Caki2 (cell line): ENCODE measurements around the gene PTBP1. TPM values are rescaled to one million over a fixed set of nuclear protein-coding genes. Genes with fewer than 3 reads are reported as not detected.

ENCODE experiments used
- DNase-seq: peaks from one replicate; pipeline ENCODE4 v3.0.0-alpha.2; 2015; ENCODE audit warnings: low read depth
- in situ Hi-C: cut with HindIII; loops from 2 replicates; pipeline ENCODE4 v1.10.0; 2016; ENCODE audit warnings: low sequenced_read_pairs, low pct_unique_long_range_greater_than_20kb, mixed read lengths
- total RNA-seq: library from RNA; depleted of rRNA; stranded (reverse); fragments of >200 nt; shearing (Covaris generic); gene quantifications from 2 replicates; pipeline ENCODE4 v1.2.3, GENCODE V29; 2014; ENCODE audit warnings: low replicate concordance

Gene PTBP1
- total RNA-seq, 1 experiment from 2014 or later = 182 TPM

- in situ Hi-C loops = no loop called here
- no peak for DNase-seq
Observed at GRCh38 chr19:805166-805551, 7.9 kb downstream of the PTBP1 start.

GRCh38 chr19:805600-806550 is 8.6 kb downstream of the PTBP1 start:
- DNase-seq = no peak
- in situ Hi-C loops = no loop called here

DNA sequence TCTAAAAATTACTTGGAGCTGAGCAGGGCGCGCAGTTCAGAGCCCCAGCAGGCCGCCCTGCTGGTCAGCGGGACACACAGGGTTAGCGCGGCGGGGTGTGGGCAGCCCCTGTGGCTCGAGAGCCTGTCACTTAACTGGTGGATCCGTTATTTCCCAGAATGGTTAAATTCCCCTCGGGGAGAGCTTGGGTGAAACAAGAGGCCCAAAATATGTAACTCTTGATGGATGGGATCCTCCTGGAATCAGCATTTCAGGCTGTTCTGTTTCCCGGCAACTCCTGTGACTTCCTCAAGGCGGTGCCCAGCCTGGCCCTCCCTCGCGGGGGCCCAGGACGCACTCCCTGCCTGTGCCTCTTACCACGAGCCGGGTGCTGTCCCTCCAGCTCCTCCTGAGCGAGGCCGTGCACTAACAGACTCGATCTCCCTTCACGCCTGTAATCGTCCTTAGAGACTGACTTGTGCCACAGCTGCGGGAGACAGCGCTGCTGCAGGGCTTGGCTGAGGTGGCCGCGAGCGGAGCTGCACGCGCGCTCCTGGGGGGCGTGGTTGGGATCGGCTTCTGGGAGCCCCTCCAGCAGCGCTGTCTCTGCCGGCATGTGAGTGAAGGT is 9.7 kb downstream of the PTBP1 start:
- in situ Hi-C loops = no loop called here
- DNase-seq = no peak

- in situ Hi-C loops = no loop called here
- DNase-seq = no peak
Observed at GRCh38 chr19:807627-808422, 10.6 kb downstream of the PTBP1 start.

DNA sequence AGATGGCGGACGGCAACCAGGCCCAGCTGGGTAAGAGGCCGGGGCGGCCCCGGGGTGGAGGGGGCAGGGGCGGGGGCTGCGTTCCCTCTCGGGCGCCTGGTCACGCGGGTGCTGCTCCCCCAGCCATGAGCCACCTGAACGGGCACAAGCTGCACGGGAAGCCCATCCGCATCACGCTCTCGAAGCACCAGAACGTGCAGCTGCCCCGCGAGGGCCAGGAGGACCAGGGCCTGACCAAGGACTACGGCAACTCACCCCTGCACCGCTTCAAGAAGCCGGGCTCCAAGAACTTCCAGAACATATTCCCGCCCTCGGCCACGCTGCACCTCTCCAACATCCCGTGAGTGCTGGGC is 11.1 kb downstream of the PTBP1 start:
- in situ Hi-C loops = no loop called here
- no peak for DNase-seq

- in situ Hi-C loops = no loop called here
- DNase-seq = no peak
Observed at GRCh38 chr19:810077-810855, 13.0 kb downstream of the PTBP1 start.

DNA sequence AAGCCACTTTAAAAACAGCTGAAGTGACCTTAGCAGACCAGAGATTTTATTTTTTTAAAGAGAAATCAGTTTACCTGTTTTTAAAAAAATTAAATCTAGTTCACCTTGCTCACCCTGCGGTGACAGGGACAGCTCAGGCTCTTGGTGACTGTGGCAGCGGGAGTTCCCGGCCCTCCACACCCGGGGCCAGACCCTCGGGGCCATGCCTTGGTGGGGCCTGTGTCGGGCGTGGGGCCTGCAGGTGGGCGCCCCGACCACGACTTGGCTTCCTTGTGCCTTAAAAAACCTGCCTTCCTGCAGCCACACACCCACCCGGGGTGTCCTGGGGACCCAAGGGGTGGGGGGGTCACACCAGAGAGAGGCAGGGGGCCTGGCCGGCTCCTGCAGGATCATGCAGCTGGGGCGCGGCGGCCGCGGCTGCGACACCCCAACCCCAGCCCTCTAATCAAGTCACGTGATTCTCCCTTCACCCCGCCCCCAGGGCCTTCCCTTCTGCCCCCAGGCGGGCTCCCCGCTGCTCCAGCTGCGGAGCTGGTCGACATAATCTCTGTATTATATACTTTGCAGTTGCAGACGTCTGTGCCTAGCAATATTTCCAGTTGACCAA is 13.7 kb downstream of the PTBP1 start:
- in situ Hi-C loops = no loop called here

DNA sequence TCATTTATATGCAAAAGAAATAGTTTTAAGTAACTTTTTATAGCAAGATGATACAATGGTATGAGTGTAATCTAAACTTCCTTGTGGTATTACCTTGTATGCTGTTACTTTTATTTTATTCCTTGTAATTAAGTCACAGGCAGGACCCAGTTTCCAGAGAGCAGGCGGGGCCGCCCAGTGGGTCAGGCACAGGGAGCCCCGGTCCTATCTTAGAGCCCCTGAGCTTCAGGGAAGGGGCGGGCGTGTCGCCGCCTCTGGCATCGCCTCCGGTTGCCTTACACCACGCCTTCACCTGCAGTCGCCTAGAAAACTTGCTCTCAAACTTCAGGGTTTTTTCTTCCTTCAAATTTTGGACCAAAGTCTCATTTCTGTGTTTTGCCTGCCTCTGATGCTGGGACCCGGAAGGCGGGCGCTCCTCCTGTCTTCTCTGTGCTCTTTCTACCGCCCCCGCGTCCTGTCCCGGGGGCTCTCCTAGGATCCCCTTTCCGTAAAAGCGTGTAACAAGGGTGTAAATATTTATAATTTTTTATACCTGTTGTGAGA is 14.3 kb downstream of the PTBP1 start:
- DNase-seq = no peak
- in situ Hi-C loops = no loop called here

More for the DNA sequence above, 13.7 kb downstream of the PTBP1 start:
- DNase-seq = no peak

GRCh38 chr19:812049-812746 is 14.9 kb downstream of the PTBP1 start:
- in situ Hi-C loops = no loop called here
- no peak for DNase-seq

DNA sequence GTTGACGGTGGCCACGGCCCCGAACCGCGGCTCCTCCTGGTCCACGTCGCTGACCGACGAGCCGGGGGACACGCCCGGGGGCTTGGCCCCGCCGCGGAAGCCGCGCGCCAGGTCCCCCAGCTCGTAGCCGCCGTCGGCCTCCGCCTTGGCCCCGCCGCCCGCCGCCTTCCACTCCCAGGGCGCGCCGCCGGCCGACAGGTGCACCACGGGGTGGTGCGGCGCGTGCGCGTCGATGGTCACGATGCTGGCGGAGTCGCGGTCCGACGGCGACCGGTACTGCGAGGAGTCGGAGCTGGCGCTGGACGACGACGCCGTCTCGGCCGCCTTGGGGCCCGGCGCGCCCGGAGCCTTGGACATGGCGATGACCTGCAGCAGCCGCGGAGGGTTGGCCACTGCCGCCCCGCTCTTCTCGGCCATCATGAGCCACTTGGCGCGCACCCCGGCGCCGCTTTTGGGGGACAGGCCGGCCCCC is 15.5 kb downstream of the PTBP1 start:
- no peak for DNase-seq
- in situ Hi-C loops = no loop called here

DNA sequence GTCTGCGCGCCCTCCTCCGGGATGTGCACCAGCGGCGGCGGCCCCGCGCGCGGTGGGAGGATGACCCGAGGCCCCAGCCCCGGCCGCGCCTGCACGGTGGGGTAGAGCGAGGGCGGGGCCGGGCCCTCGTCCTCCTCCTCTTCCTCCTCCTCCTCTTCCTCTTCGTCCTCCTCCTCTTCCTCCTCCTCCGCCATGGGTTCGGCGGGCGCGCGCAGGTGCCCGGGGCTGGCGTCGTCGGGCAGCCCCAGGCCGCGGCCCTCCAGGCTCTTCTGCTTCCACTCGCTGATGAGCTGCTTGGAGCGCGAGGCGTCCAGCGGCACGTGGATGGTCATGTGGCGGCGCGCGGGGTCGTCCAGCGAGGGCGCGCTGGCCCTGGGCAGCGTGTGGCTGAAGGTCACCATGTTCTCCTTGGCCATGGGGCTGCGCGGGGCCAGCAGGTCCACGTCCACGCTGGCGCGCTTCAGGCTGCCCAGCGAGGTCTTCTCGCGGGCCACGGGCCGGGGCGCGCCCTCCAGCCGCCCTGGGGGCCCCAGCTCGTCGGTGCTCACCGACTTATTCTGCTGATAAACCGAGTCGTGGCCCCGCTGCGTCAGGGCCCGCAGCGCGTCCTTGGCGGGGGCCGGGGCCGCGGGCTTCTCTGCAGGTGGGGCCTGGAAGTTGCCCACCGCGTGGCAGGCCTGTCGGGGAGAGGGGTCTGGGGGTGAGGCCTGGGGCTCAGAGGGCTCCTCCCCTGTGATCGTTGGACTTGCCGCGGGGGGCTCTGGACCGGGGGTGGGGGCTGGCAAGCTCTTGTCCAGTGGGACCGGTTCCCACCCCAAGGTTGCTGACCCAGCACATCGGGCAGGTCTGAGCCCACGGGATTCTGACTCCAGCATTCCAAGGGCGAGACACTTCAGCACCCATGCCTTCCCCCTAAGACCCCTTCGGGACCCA is 16.2 kb downstream of the PTBP1 start:
- in situ Hi-C loops = no loop called here
- DNase-seq = no peak

DNA sequence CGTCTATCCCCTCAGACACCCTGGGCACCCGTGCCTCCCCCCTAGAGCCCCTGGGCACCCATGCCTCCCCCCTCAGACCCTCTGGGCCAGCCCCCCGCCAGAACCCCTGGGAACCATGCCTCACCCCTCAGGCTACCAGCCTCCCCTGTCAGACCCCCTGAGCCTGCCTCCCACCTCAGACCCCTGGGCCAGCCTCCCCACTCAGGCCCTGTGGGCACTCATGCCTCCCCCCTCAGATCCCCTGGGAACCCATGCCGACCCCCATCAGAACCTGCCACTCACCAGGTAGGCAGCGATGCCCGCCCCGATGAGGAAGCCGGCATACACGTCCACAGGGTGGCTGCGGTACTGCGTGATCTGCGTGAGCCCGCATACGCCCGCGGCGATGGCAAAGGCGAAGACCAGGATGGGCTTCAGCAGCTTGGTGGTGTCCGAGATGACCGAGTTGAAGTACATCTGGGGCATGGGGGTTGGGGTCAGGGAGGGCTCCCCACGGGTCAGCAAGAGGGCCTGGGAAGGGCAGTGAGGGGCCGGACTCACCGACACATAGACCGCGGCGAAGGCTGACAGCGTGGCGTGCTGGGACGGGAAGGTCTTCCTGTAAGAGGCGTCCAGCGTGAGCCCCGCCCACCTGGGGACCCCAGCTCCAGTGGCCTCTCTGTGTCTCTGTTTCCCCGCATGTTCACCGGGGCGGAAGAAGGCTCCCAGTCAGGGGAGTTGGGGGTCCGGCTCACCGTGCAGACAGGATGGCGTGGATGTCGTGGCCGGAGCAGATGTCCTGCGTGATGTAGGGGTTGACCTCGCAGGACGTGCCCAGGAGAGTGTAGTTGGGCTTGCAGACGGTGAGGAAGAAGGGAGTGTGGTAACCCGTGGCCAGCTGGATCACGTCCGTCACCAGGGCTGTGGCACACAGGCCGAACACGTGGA is 17.2 kb downstream of the PTBP1 start:
- DNase-seq = no peak
- in situ Hi-C loops = no loop called here

DNA sequence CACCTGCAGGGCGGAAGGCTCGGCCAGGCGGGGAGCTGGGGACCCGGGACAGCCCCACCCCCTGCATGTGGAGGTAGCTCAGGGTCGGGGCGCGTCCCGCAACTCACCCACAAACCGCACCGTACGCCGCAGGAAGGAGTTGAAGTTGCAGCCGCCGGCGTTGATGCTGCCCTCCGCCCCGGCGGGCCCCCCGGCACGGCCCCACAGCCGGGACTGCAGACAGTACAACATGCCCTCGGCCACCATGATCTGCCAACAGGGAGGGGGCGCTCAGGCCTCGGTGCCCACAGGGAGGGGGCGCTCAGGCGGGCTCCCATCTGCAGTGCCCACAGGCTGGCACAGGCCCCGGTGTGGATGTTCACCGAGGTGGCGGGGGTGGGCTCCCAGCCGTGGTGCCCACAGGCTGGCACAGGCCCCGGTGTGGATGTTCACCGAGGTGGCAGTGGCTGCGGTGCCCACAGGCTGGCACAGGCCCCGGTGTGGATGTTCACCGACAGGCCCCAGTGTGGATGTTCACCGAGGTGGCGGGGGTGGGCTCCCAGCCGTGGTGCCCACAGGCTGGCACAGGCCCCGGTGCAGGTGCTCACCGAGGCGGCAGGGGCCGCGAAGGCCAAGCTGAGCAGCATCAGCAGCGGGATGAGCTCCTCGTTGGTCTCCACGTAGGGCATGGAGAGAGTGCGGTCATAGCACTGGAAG is 18.0 kb downstream of the PTBP1 start:
- DNase-seq = no peak
- in situ Hi-C loops = no loop called here

DNA sequence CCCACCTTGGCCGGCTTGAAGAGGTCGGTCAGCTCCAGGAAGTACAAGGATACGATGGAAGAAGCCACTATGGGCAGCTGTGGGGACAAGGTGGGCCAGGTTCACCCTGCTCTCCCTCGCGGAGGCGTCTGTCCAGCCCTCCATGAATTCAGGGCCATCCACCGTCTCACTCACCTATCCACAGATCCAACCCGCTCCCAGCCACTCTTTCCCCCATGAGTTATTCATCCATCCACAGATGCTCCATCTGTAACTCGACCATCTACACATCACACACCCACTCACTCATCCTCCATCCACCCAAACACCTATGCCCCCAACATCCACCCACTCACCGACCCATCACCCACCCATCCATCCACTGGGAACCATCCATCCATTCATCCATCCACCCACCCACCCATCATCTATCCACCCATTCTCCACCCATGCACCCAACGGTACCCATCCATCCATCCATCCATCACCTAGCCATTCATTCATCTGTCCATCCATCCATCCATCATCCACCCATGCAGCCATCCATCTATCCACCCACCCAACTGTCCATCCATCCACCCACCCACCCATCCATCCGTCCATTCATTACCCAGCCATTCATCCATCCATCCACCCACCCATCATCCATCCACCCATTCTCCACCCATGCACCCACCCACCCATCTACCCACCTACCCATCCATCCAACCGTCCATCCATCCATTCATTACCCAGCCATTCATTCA is 18.7 kb downstream of the PTBP1 start:
- no peak for DNase-seq
- in situ Hi-C loops = no loop called here
